Colonic mucosa (tissue), 4 donors: ENCODE results near the gene HSPA14. TPM values are rescaled to one million over a fixed set of nuclear protein-coding genes. Genes with fewer than 3 reads are reported as not detected.

ENCODE experiments used
- DNase-seq: peaks from one replicate; pipeline ENCODE4 v3.0.0-alpha.2; 2020
- H3K27ac ChIP-seq: fragments of 200-600 bp; one replicate; pipeline ENCODE4 v1.8.0; 2021
- H3K27me3 ChIP-seq: fragments of 200-600 bp; one replicate; pipeline ENCODE4 v1.8.0; 2021
- H3K36me3 ChIP-seq: fragments of 200-600 bp; one replicate; pipeline ENCODE4 v1.8.0; 2021
- H3K4me1 ChIP-seq: fragments of 200-600 bp; one replicate; pipeline ENCODE4 v1.8.0; 2021; ENCODE audit warnings: mild to moderate bottlenecking
- H3K4me3 ChIP-seq: fragments of 200-600 bp; one replicate; pipeline ENCODE4 v1.8.0; 2021
- H3K9ac ChIP-seq, 2 donors: one replicate each; pipeline ENCODE4 v1.7.0; 2013; ENCODE audit warnings: control low read depth in 2 of 2, low read depth in 2 of 2, low read length in 2 of 2
- H3K9me3 ChIP-seq: fragments of 200-600 bp; one replicate; pipeline ENCODE4 v1.8.0; 2021
- CTCF ChIP-seq: fragments of 200-600 bp; IDR thresholded peaks from one replicate; pipeline ENCODE4 v1.8.0; 2022; ENCODE audit warnings: antibody characterized with exemption, mild to moderate bottlenecking
- intact Hi-C: fragments of 100-400 bp; cut with DNase I; formaldehyde crosslinking; loops from one replicate; pipeline ENCODE4 v1.14.1; 2022
- total RNA-seq, 2 donors: library from RNA; stranded (reverse); fragmentation: NEBNext Ultra II Directional in 1 of 2; extraction: Animal tissue kit (Norgen Biotek cat#: 25700) in 1 of 2; gene quantifications; one replicate each; pipeline ENCODE4 v1.2.1, GENCODE V29; 2021
- donor health status: healthy.
- donor health status: DM: no; HTN: no; CAD: no.
- donor health status: DM: no; HTN: no; CAD: no.

Gene HSPA14
- total RNA-seq, 2 donors from 2014 or later: 18.1 to 20.2 TPM

DNA sequence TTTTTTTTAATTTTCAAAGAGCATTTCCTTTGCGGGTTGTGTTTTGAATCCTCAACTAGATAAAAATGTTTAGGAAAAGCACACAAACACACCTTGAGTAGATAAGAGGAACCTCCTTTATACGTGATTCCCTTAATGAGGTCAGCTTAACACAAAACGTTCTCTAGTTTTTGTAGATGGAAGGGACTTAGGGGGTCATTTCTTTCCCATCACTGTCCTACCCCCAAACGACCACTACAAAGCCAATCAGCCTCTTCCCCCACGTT lies 41.8 kb downstream of the HSPA14 start:
- Histone ChIP-seq H3K4me1 (peaks cover 3% of the 10 kb centered on the region), H3K9me3 (no peaks in the 10 kb centered on the region), H3K36me3 (no peaks in the 10 kb centered on the region), H3K4me3 (peak overlapping the region; percentile 89), H3K27me3 (no peaks in the 10 kb centered on the region), H3K9ac (peak overlapping the region in 1 of 2 donors; percentile 45), H3K27ac (no peak overlapping the region)
- no peak for DNase-seq
- TF ChIP-seq CTCF: no peak
- intact Hi-C loops: no loop called here

DNA sequence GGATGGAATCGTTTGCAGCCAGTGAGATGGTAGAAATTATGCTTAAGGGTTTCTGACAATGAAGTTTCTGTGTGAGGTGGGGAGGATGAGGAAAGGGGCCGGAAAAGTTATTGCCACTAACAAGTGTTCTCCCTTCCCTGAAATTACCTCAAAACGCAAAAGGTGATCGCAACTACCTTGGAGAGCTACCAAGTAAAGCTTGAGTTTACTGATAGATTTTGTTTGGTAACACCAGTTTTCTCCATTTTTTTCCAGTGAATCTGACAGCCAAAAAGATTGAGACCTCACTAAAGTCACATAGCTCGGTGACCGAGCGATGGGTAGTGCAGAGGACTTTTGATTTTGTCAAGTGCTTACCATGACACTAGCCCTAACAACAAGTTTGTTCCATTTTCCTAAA lies 42.1 kb downstream of the HSPA14 start:
- Histone ChIP-seq H3K36me3 (no peaks in the 10 kb centered on the region), H3K9ac (peak overlapping the region in 1 of 2 donors; percentile 45), H3K9me3 (no peaks in the 10 kb centered on the region), H3K27ac (no peak overlapping the region), H3K4me3 (peak overlapping the region; percentile 89), H3K4me1 (peaks cover 3% of the 10 kb centered on the region), H3K27me3 (no peaks in the 10 kb centered on the region)
- DNase-seq: no peak
- intact Hi-C loops: no loop called here
- no peak for TF ChIP-seq CTCF

DNA sequence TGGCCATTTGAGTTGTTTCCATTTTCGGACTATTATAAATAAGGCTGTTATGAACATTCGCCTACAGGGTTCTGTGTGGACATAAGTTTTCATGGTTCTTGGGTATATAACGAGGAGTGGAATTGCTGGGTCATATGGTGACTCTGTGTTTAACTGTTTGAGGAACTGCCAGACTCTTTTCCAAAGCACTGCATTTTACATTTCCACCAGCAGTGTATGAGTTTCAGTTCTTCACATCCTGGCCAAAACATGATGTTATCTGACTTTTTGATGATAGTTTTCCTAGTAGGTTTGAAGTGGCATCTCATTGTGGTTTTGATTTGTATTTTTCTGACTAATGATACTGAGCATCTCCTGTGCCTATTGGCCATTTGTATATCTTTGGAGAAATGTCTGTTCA lies 46.0 kb downstream of the HSPA14 start:
- Histone ChIP-seq H3K27ac (no peak overlapping the region), H3K9ac (no peak overlapping the region)
- intact Hi-C loops: no loop called here

GRCh38 chr10:14889318-14889717 lies 51.2 kb downstream of the HSPA14 start:
- Histone ChIP-seq H3K36me3 (no peaks in the 10 kb centered on the region), H3K9ac (no peak overlapping the region), H3K4me1 (no peaks in the 10 kb centered on the region), H3K9me3 (no peaks in the 10 kb centered on the region), H3K27me3 (no peaks in the 10 kb centered on the region), H3K4me3 (no peak overlapping the region), H3K27ac (no peak overlapping the region)
- no peak for DNase-seq
- no peak for TF ChIP-seq CTCF
- intact Hi-C loops: no loop called here

More for the DNA sequence above, 46.0 kb downstream of the HSPA14 start:
- no peak for DNase-seq
- TF ChIP-seq CTCF: no peak
- Histone ChIP-seq H3K4me3 (no peak overlapping the region), H3K9me3 (no peaks in the 10 kb centered on the region), H3K4me1 (peaks cover 3% of the 10 kb centered on the region), H3K36me3 (no peaks in the 10 kb centered on the region), H3K27me3 (no peaks in the 10 kb centered on the region)

GRCh38 chr10:14891151-14891550 lies 53.0 kb downstream of the HSPA14 start:
- Histone ChIP-seq H3K27me3 (no peaks in the 10 kb centered on the region), H3K9ac (no peak overlapping the region), H3K4me1 (no peaks in the 10 kb centered on the region), H3K27ac (no peak overlapping the region), H3K4me3 (no peak overlapping the region), H3K36me3 (no peaks in the 10 kb centered on the region), H3K9me3 (no peaks in the 10 kb centered on the region)
- no peak for TF ChIP-seq CTCF
- intact Hi-C loops: no loop called here
- DNase-seq: no peak

GRCh38 chr10:14904316-14904732 lies 66.2 kb downstream of the HSPA14 start:
- no peak overlapping the region for H3K4me3 ChIP-seq
- no peak overlapping the region for H3K27ac ChIP-seq
- H3K27me3 ChIP-seq: no peaks in the 10 kb centered on the region
- H3K4me1 ChIP-seq: no peaks in the 10 kb centered on the region
- TF ChIP-seq CTCF: peak; percentile 45
- intact Hi-C loops: no loop called here
- no peak overlapping the region for H3K9ac ChIP-seq
- no peaks in the 10 kb centered on the region for H3K9me3 ChIP-seq
- DNase-seq: no peak
- peaks cover 10% of the 10 kb centered on the region for H3K36me3 ChIP-seq
